Mammary epithelial cell (primary cell): ENCODE measurements around the gene NANOS1.

Experiments
- EZH2 ChIP-seq: IDR thresholded peaks from 2 replicates; pipeline ENCODE4 v1.6.1; 2012; ENCODE audit warnings: low read length, inconsistent platforms, borderline replicate concordance
- TF ChIP-seq, protein P1 (sequence below), 2 donors: IDR thresholded peaks in 1 of 2; conservative IDR thresholded peaks in 1 of 2; 2 replicates each; pipeline ENCODE4 v1.5.1; 2011 to 2012; ENCODE audit warnings: inconsistent platforms in 2 of 2, low read length in 2 of 2, mild to moderate bottlenecking in 2 of 2, control low read depth in 1 of 2, low read depth in 1 of 2; ENCODE audit not compliant: insufficient read depth in 1 of 2; ENCODE audit errors: extremely low read depth in 1 of 2

DNA sequence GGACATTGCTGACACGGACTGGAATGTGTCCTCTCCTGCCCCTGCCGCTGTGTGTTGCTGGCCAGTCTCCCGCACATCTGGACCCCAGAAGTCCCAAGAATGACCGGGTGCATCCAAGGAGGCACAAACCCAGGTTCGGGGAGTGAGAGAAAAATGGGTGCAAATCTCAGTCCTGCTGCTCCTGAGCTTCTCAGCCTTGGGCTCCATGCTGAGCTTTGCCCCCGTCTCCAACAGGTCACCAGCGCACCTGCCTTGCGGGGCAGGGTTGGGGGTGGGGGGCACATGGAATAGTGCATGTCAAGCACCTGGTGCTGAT is 6.0 kb upstream of the NANOS1 start:
- TF ChIP-seq, protein P1, sequence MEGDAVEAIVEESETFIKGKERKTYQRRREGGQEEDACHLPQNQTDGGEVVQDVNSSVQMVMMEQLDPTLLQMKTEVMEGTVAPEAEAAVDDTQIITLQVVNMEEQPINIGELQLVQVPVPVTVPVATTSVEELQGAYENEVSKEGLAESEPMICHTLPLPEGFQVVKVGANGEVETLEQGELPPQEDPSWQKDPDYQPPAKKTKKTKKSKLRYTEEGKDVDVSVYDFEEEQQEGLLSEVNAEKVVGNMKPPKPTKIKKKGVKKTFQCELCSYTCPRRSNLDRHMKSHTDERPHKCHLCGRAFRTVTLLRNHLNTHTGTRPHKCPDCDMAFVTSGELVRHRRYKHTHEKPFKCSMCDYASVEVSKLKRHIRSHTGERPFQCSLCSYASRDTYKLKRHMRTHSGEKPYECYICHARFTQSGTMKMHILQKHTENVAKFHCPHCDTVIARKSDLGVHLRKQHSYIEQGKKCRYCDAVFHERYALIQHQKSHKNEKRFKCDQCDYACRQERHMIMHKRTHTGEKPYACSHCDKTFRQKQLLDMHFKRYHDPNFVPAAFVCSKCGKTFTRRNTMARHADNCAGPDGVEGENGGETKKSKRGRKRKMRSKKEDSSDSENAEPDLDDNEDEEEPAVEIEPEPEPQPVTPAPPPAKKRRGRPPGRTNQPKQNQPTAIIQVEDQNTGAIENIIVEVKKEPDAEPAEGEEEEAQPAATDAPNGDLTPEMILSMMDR (conservative IDR thresholded peaks at IDR 0.05 in 1 of 2, IDR thresholded peaks at IDR 0.05 in 1 of 2; ENCODE audit: extremely low read depth in 1 of 2, insufficient read depth in 1 of 2, low read depth in 1 of 2, low read length in 2 of 2), result no peak
- no peak for TF ChIP-seq EZH2
